A673 (cell line): Measurements from ENCODE around the gene USP1. TPM values are rescaled to one million over a fixed set of nuclear protein-coding genes. Genes with fewer than 3 reads are reported as not detected.

Experiments used
- BruUV-seq: library from RNA; stranded (reverse); fragments of 400-500 nt; replicated peaks from 2 replicates; lab custom pipeline; 2021; lab: Mats Ljungman, UMichigan
- CTCF ChIA-PET: fragments of 300-600 bp; sonication (Branson Sonifier 250); formaldehyde crosslinking; loops from one replicate; lab custom pipeline; 2022; ENCODE audit warnings: antibody characterized with exemption; lab: Charles Lee
- POLR2A ChIA-PET: fragments of 300-600 bp; sonication (Branson Sonifier 250); formaldehyde crosslinking; loops from one replicate; lab custom pipeline; 2022; ENCODE audit warnings: antibody characterized with exemption; ENCODE audit not compliant: low non-redundant PET; lab: Charles Lee
- DNase-seq: peaks from one replicate; pipeline ENCODE4 v3.0.0-alpha.2; 2015; ENCODE audit warnings: low spot score
- H3K27ac ChIP-seq: fragments of 200-600 bp; sonication (generic); 2 replicates; pipeline ENCODE4 v1.5.1; 2016; ENCODE audit warnings: mixed run types, low read depth, mild to moderate bottlenecking, mixed read lengths, antibody characterized with exemption, low read length; ENCODE audit not compliant: poor library complexity, severe bottlenecking
- H3K27me3 ChIP-seq: fragments of 200-600 bp; sonication (generic); replicated peaks from 2 replicates; pipeline ENCODE4 v1.6.1; 2017; ENCODE audit warnings: mixed run types, low read depth, mild to moderate bottlenecking, mixed read lengths, antibody characterized with exemption, low read length; ENCODE audit not compliant: insufficient read depth, poor library complexity
- H3K36me3 ChIP-seq: fragments of 200-600 bp; sonication (generic); 2 replicates; pipeline ENCODE4 v1.6.1; 2016; ENCODE audit warnings: mixed run types, mild to moderate bottlenecking, mixed read lengths, antibody characterized with exemption, low read length; ENCODE audit not compliant: insufficient read depth, poor library complexity, severe bottlenecking
- H3K4me1 ChIP-seq: fragments of 200-600 bp; sonication (generic); 2 replicates; pipeline ENCODE4 v1.6.1; 2017; ENCODE audit warnings: mixed run types, mild to moderate bottlenecking, mixed read lengths, antibody characterized with exemption, low read length; ENCODE audit not compliant: insufficient read depth, poor library complexity, severe bottlenecking
- H3K4me3 ChIP-seq: fragments of 200-600 bp; sonication (generic); 2 replicates; pipeline ENCODE4 v1.5.1; 2016; ENCODE audit warnings: low read depth, mixed run types, mild to moderate bottlenecking, mixed read lengths, low read length; ENCODE audit not compliant: poor library complexity, severe bottlenecking
- H3K9me3 ChIP-seq: fragments of 200-600 bp; sonication (generic); 2 replicates; pipeline ENCODE4 v1.6.1; 2016; ENCODE audit warnings: mixed run types, low read depth, mild to moderate bottlenecking, mixed read lengths, antibody characterized with exemption, low read length; ENCODE audit not compliant: poor library complexity, severe bottlenecking
- EZH2 ChIP-seq: fragments of 200-600 bp; sonication (generic); IDR thresholded peaks from 2 replicates; pipeline ENCODE4 v1.6.1; 2017; ENCODE audit warnings: borderline replicate concordance, low read depth, mild to moderate bottlenecking, mixed read lengths, antibody characterized with exemption, low read length; ENCODE audit not compliant: poor library complexity, severe bottlenecking
- intact Hi-C: fragments of 100-400 bp; cut with micrococcal nuclease; formaldehyde crosslinking; loops from one replicate; pipeline ENCODE4 v1.10.0; 2022; ENCODE audit not compliant: unreplicated experiment
- total RNA-seq: library from RNA; stranded (reverse); gene quantifications from 2 replicates; pipeline ENCODE4 v1.2.3, GENCODE V29; 2021
- TF ChIP-seq, protein P1 (sequence below): fragments of 300-800, 200-600 bp; sonication (generic); conservative IDR thresholded peaks from 2 replicates; pipeline ENCODE4 v1.5.1; 2017; ENCODE audit warnings: low read depth, mild to moderate bottlenecking, antibody characterized with exemption, low read length, moderate library complexity, mixed read lengths

The USP1 gene
- total RNA-seq, 1 experiment from 2014 or later: 90.0 TPM

DNA sequence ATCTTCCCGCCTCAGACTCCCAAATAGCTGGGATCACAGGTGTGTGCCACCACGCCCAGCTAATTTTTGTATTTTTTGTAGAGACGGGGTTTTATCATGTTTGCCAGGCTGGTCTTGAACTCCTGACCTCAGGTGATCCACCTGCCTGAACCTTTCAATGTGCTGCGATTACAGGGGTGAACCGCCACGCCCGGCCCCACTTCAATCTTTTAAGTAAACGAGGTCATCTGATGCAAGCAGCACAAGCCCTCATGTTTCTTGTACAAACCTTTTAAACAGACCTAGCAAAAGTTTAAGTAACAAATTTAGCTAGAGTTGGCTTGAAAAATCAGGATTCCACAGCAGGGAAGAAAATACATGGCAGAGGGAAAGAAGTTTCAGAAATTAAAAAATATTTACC lies 21.2 kb upstream of the USP1 start:
- intact Hi-C loops: no loop called here
- POLR2A ChIA-PET: no interaction called here

DNA sequence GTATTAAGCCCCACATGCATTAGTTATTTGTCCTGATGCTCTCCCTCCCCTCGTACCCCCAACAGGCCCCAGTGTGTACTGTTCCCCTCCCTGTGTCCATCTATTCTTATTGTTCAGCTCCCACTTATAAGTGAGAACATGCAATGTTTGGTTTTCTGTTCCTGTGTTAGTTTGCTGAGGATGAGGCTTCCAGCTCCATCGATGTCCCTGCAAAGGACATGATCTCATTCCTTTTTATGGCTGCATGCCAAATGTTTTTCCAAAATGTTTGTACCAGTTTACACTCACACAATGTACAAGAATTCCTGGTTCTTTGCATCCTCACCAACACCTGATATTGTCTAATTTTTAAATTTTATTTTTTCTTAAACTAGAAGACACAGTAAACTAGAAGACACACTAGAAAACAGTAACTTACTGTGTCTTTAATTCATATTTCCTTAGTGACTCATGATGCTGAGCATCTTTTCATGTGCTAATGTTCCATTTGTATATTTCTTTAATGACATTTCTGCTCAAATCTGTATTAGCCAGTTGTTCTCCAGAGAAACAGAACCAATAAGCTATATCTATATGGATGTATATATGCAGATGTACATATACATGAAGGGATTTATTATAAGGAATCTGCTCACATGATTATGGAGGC lies 19.4 kb upstream of the USP1 start:
- Histone ChIP-seq H3K36me3 (no peaks in the 10 kb centered on the region), H3K9me3 (no peaks in the 10 kb centered on the region), H3K4me1 (no peaks in the 10 kb centered on the region), H3K4me3 (no peak overlapping the region), H3K27me3 (no peaks in the 10 kb centered on the region), H3K27ac (no peak overlapping the region)
- CTCF ChIA-PET: no interaction called here
- POLR2A ChIA-PET: no interaction called here
- BruUV-seq: no TSS peak
- intact Hi-C loops: no loop called here
- DNase-seq: no peak
- TF ChIP-seq EZH2: no peak
- TF ChIP-seq, protein P1, sequence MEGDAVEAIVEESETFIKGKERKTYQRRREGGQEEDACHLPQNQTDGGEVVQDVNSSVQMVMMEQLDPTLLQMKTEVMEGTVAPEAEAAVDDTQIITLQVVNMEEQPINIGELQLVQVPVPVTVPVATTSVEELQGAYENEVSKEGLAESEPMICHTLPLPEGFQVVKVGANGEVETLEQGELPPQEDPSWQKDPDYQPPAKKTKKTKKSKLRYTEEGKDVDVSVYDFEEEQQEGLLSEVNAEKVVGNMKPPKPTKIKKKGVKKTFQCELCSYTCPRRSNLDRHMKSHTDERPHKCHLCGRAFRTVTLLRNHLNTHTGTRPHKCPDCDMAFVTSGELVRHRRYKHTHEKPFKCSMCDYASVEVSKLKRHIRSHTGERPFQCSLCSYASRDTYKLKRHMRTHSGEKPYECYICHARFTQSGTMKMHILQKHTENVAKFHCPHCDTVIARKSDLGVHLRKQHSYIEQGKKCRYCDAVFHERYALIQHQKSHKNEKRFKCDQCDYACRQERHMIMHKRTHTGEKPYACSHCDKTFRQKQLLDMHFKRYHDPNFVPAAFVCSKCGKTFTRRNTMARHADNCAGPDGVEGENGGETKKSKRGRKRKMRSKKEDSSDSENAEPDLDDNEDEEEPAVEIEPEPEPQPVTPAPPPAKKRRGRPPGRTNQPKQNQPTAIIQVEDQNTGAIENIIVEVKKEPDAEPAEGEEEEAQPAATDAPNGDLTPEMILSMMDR: no peak

More for the DNA sequence above, 21.2 kb upstream of the USP1 start:
- CTCF ChIA-PET: no interaction called here
- DNase-seq: no peak
- TF ChIP-seq EZH2: no peak
- TF ChIP-seq, protein P1: no peak
- Histone ChIP-seq H3K36me3 (no peaks in the 10 kb centered on the region), H3K9me3 (no peaks in the 10 kb centered on the region), H3K4me3 (no peak overlapping the region), H3K27ac (no peak overlapping the region), H3K4me1 (no peaks in the 10 kb centered on the region), H3K27me3 (no peaks in the 10 kb centered on the region)
- BruUV-seq: no TSS peak

DNA sequence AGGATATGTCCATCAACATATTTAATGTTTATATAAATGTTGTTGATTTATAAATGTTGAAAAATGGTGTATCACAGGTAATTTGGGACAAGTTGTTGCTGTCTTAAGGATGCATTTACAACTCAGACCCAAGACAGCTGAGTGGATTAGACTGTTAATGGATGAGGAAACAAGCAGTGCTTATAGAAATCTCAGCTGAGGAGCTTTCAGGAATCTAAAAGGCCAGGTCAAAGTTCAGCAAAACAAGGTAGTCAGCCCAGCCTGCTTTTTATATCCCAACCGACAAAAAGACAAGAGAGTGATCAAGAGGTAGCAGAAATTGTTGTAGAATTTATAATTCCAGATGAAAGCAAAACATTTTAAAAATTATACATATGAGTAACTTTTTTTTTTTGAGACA lies 16.6 kb upstream of the USP1 start:
- no TSS peak for BruUV-seq
- ChIA-PET CTCF (no interaction called here), POLR2A (no interaction called here)
- H3K27ac ChIP-seq: no peak overlapping the region
- TF ChIP-seq EZH2: no peak
- TF ChIP-seq, protein P1: no peak
- no peak for DNase-seq
- no peaks in the 10 kb centered on the region for H3K36me3 ChIP-seq
- intact Hi-C loops: no loop called here
- H3K4me1 ChIP-seq: no peaks in the 10 kb centered on the region
- no peaks in the 10 kb centered on the region for H3K27me3 ChIP-seq
- no peaks in the 10 kb centered on the region for H3K9me3 ChIP-seq
- H3K4me3 ChIP-seq: no peak overlapping the region
